Left ventricle myocardium inferior (tissue), 1 donor: ENCODE measurements around the gene CDK2. TPM values are rescaled to one million over a fixed set of nuclear protein-coding genes. Genes with fewer than 3 reads are reported as not detected.
"Not testable (repeated sequence)": the region's sequence is repeated elsewhere in the genome, so short reads cannot be mapped to it uniquely, and the experiment has no call there.

Experiments
- DNase-seq: peaks from one replicate; pipeline ENCODE4 v3.0.0-alpha.2; 2020
- H3K27ac ChIP-seq: fragments of 200-600 bp; replicated peaks from 2 replicates; pipeline ENCODE4 v1.8.0; 2021
- H3K27me3 ChIP-seq: fragments of 200-600 bp; 2 replicates; pipeline ENCODE4 v1.8.0; 2021; ENCODE audit warnings: low read depth
- H3K36me3 ChIP-seq: fragments of 200-600 bp; 2 replicates; pipeline ENCODE4 v1.8.0; 2021
- H3K4me1 ChIP-seq: fragments of 200-600 bp; 2 replicates; pipeline ENCODE4 v1.8.0; 2021
- H3K4me3 ChIP-seq: fragments of 200-600 bp; 2 replicates; pipeline ENCODE4 v1.8.0; 2021; ENCODE audit warnings: mild to moderate bottlenecking, moderate library complexity
- H3K9me3 ChIP-seq: fragments of 200-600 bp; replicated peaks from 2 replicates; pipeline ENCODE4 v1.8.0; 2021
- intact Hi-C: fragments of 100-400 bp; cut with micrococcal nuclease; formaldehyde crosslinking; loops from one replicate; pipeline ENCODE4 v1.11.0; 2022
- total RNA-seq: library from RNA; stranded (reverse); fragmentation: NEBNext Ultra II Directional; extraction: Animal tissue kit (Norgen Biotek cat#: 25700); gene quantifications from one replicate; pipeline ENCODE4 v1.2.1, GENCODE V29; 2021
- TF ChIP-seq, protein P1 (sequence below): fragments of 200-600 bp; IDR thresholded peaks from 2 replicates; pipeline ENCODE4 v1.8.0; 2021; ENCODE audit warnings: antibody characterized with exemption, mild to moderate bottlenecking, borderline replicate concordance
- donor health status: DM: no; HTN: yes; CAD: no; lungs with severe emphysema.

Gene CDK2
- total RNA-seq, 1 donor from 2014 or later = 7.3 TPM

DNA sequence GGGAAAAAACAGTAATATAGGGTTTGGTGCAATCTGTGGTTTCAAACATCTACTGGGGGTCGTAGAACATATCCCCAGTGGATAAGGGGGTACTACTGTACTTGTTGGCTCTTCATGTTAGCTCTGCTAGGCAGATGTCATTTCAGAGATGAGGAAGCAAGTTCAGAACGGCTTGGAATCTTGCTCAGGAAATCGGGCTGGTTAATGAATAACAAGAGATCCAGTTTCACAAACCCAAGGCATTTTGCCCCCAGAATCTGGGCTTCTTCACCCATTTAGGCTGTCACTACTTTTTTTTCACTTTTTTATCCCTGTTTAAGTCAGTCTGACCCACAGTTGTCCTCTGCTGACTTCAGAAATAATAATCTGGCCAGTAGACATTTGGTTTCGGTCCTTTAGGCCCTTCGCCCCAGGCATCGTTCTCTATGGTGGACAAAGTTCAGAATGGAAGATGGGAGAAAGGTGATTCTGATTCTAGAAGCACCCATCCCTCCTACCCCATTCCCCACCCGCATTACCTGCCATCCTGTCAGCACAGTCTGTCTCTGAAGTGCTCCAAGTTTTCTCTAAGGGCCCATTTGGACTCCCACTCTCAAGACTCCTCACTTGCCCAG is 35.0 kb downstream of the CDK2 start:
- TF ChIP-seq, protein P1, sequence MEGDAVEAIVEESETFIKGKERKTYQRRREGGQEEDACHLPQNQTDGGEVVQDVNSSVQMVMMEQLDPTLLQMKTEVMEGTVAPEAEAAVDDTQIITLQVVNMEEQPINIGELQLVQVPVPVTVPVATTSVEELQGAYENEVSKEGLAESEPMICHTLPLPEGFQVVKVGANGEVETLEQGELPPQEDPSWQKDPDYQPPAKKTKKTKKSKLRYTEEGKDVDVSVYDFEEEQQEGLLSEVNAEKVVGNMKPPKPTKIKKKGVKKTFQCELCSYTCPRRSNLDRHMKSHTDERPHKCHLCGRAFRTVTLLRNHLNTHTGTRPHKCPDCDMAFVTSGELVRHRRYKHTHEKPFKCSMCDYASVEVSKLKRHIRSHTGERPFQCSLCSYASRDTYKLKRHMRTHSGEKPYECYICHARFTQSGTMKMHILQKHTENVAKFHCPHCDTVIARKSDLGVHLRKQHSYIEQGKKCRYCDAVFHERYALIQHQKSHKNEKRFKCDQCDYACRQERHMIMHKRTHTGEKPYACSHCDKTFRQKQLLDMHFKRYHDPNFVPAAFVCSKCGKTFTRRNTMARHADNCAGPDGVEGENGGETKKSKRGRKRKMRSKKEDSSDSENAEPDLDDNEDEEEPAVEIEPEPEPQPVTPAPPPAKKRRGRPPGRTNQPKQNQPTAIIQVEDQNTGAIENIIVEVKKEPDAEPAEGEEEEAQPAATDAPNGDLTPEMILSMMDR = no peak
- Histone ChIP-seq H3K4me3 (no peak overlapping the region), H3K4me1 (peaks cover 15% of the 10 kb centered on the region), H3K27me3 (no peaks in the 10 kb centered on the region), H3K27ac (no peak overlapping the region), H3K9me3 (no peaks in the 10 kb centered on the region), H3K36me3 (peaks cover 38% of the 10 kb centered on the region)
- intact Hi-C loops = no loop called here
- no peak for DNase-seq

- H3K36me3 ChIP-seq = peaks cover 38% of the 10 kb centered on the region
- intact Hi-C loops, H3K4me3 ChIP-seq, DNase-seq, H3K27me3 ChIP-seq, H3K9me3 ChIP-seq, H3K27ac ChIP-seq: not testable (repeated sequence)
- peaks cover 15% of the 10 kb centered on the region for H3K4me1 ChIP-seq
Measured at GRCh38 chr12:56003376-56003775, 36.7 kb downstream of the CDK2 start.

DNA sequence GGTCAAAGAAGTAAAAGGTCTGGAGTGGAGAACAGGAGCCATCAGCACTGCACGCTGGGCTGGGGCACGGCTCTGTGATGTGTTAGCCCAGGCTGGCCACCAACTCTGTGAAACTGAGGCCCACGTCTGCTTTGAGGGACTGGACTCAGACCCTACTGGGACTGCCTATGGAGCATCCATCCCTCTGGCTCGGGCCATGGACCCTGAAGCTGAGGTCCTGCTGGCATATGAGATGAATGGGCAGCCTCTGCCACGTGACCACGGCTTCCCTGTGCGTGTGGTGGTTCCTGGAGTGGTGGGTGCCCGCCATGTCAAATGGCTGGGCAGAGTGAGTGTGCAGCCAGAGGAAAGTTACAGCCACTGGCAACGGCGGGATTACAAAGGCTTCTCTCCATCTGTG is 37.6 kb downstream of the CDK2 start:
- Histone ChIP-seq H3K27me3 (no peaks in the 10 kb centered on the region), H3K27ac (no peak overlapping the region), H3K4me3 (no peak overlapping the region), H3K36me3 (peaks cover 38% of the 10 kb centered on the region), H3K9me3 (no peaks in the 10 kb centered on the region), H3K4me1 (peaks cover 12% of the 10 kb centered on the region)
- intact Hi-C loops = no loop called here
- TF ChIP-seq, protein P1 = no peak
- no peak for DNase-seq

GRCh38 chr12:56007564-56008559 is 41.2 kb downstream of the CDK2 start:
- Histone ChIP-seq H3K27me3 (no peaks in the 10 kb centered on the region), H3K4me1 (peaks cover 12% of the 10 kb centered on the region), H3K27ac (peak overlapping the region; percentile 95), H3K9me3 (no peaks in the 10 kb centered on the region), H3K36me3 (peaks cover 27% of the 10 kb centered on the region), H3K4me3 (peak overlapping the region; percentile 98)
- peak; percentile 62 for DNase-seq
- TF ChIP-seq, protein P1 = no peak
- intact Hi-C loops = no loop called here

GRCh38 chr12:56010111-56010570 is 43.5 kb downstream of the CDK2 start:
- no peaks in the 10 kb centered on the region for H3K27me3 ChIP-seq
- H3K4me1 ChIP-seq = peaks cover 12% of the 10 kb centered on the region
- H3K27ac ChIP-seq = no peak overlapping the region
- peaks cover 8% of the 10 kb centered on the region for H3K36me3 ChIP-seq
- TF ChIP-seq, protein P1 = no peak
- H3K4me3 ChIP-seq = no peak overlapping the region
- no peak for DNase-seq
- no peaks in the 10 kb centered on the region for H3K9me3 ChIP-seq
- intact Hi-C loops = no loop called here
